ENCODE measurements around the gene ADGRF3.

- no peak for TF ChIP-seq CTCF (conservative IDR thresholded peaks at IDR 0.05)
- no peak for TF ChIP-seq EZH2 (IDR thresholded peaks at IDR 0.05; ENCODE audit: low read depth)
Measured at GRCh38 chr2:26333293-26333692, 13.3 kb downstream of the ADGRF3 start.
